SK-N-DZ (cell line): Measurements from ENCODE around the gene OR10T2.
"Not testable (repeated sequence)": the region's sequence is repeated elsewhere in the genome, so short reads cannot be mapped to it uniquely, and the experiment has no call there.

Experiments
- DNase-seq: peaks from one replicate; pipeline ENCODE4 v3.0.0-alpha.2; 2015; ENCODE audit warnings: low spot score

Gene OR10T2

GRCh38 chr1:158356616-158357015 lies 42.6 kb downstream of the OR10T2 start:
- DNase-seq, result no peak

GRCh38 chr1:158355773-158356285 lies 43.4 kb downstream of the OR10T2 start:
- DNase-seq, result no peak

DNA sequence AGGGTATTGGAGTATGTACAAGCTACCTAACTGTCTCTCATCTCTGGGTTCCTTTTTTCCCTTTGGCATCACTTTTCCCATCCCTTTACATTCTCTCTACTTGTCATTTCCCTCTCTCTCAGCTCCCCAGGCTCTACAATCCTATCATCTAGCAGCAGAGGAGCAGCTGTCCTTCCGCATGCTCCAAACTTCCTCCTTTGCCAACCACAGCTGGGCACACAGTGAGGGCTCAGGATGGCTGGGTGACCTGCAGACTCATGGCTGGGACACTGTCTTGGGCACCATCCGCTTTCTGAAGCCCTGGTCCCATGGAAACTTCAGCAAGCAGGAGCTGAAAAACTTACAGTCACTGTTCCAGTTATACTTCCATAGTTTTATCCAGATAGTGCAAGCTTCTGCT lies 45.0 kb downstream of the OR10T2 start:
- no peak for DNase-seq

DNA sequence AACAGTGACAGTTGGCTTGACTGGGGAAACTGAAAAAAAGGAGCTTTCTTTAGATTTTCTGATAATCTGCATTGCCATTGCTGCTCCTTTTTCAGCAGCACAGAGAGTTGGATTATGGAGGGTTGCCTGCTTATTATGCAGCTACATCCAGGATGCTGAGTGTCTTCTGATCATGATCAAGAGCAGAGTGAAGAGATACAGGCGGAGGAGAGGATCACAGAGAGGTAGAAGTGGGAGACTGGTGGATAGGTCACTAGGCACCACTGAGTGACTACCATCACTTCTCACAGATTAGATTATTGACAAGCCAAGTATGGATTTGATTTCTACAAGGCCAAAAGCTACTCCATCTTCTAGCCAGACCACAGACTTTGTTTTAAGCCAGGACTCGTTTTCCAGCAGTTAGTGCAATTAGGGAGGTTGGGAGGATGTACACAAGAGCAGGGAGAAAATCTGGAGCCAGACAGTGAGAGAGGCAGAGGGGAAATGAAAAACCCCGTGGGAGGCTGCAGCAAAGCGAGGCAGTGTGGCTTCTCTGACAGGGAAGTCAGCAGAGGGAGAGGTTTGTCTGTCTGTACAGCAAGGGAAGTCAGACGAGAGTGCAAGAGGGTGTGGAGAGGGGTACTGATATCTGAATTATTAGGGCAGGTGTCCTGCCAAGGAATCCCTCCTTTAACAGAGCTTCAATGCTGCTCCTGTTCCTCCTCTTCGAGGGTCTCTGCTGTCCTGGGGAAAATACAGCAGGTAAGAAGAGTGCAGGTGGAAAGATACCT lies 45.8 kb downstream of the OR10T2 start, which contains the start of gene CD1E:
CD1E (plus strand) TSS at position 592 of the 773 bp plus-strand sequence; CDS start at position 687, 95 bp downstream.
- DNase-seq, result no peak

DNA sequence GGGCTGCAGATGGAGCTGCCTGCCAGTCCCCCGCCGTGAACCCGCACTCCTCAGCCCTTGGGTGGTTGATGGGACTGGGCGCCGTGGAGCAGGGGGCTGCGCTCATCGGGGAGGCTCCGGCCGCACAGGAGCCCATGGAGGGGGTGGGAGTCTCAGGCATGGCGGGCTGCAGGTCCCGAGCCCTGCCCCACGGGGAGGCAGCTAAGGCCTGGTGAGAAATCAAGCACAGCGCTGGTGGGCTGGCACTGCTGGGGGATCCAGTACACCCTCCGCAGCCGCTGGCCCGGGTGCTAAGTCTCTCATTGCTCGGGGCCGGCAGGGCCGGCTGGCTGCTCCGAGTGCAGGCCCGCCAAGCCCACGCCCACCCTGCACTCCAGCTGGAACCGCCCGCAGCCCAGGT lies 50.3 kb downstream of the OR10T2 start:
- DNase-seq, result not testable (repeated sequence)
